HG03175 (cell line): ENCODE data around the gene BRF1.
A peak's percentile ranks its signal among the peaks of the same experiment; 100 is the strongest.

ENCODE experiments used
- ATAC-seq: cut with Tn5 transposase; IDR thresholded peaks from one replicate; pipeline ENCODE4 v1.9.1; 2021; ENCODE audit warnings: mild to moderate bottlenecking, moderate library complexity; ENCODE audit not compliant: unreplicated experiment

The BRF1 gene

GRCh38 chr14:105271224-105271890 is 29.4 kb downstream of the BRF1 start:
- no peak for ATAC-seq

- no peak for ATAC-seq
These were observed 31.4 kb downstream of the BRF1 start for GRCh38 chr14:105269405-105269804.

- ATAC-seq, result no peak
These were observed 32.0 kb downstream of the BRF1 start for GRCh38 chr14:105268736-105269354.

GRCh38 chr14:105267820-105268548 is 32.8 kb downstream of the BRF1 start:
- no peak for ATAC-seq

- ATAC-seq, result no peak
These were observed 39.0 kb downstream of the BRF1 start for GRCh38 chr14:105261781-105262180.

GRCh38 chr14:105260959-105261358 is 39.8 kb downstream of the BRF1 start:
- ATAC-seq, result no peak

GRCh38 chr14:105258846-105259245 is 42.0 kb downstream of the BRF1 start:
- no peak for ATAC-seq

GRCh38 chr14:105257464-105257863 is 43.3 kb downstream of the BRF1 start:
- no peak for ATAC-seq

GRCh38 chr14:105256292-105256960 is 44.4 kb downstream of the BRF1 start:
- no peak for ATAC-seq

GRCh38 chr14:105255021-105255507 is 45.7 kb downstream of the BRF1 start:
- ATAC-seq, result no peak

GRCh38 chr14:105253329-105253682 is 47.5 kb downstream of the BRF1 start:
- ATAC-seq, result no peak

- no peak for ATAC-seq
These were observed 48.1 kb downstream of the BRF1 start for GRCh38 chr14:105252552-105253328.

GRCh38 chr14:105251920-105252319 is 48.9 kb downstream of the BRF1 start:
- no peak for ATAC-seq

GRCh38 chr14:105250986-105251385 is 49.8 kb downstream of the BRF1 start:
- ATAC-seq, result no peak

- no peak for ATAC-seq
These were observed 50.8 kb downstream of the BRF1 start for GRCh38 chr14:105250008-105250366.

- ATAC-seq, result no peak
These were observed 51.4 kb downstream of the BRF1 start for GRCh38 chr14:105249182-105250007.

GRCh38 chr14:105248368-105249181 is 52.2 kb downstream of the BRF1 start, which contains the start of gene BTBD6:
Gene BTBD6, plus strand, starts transcription at chr14:105248533. Its CDS starts 179 bp downstream, at chr14:105248712.
- ATAC-seq, result peak; percentile 89

- ATAC-seq, result no peak
These were observed 53.0 kb downstream of the BRF1 start for GRCh38 chr14:105247715-105248367.
